Vagina (tissue), 2 donors: ENCODE measurements around the gene GNL1.
"Not testable (repeated sequence)": the region's sequence is repeated elsewhere in the genome, so short reads cannot be mapped to it uniquely, and the experiment has no call there.

Experiments
- POLR2A ChIP-seq, 2 donors: fragments of 450-650 bp; IDR thresholded peaks; one replicate each; pipeline ENCODE4 v1.6.1; 2017; ENCODE audit warnings: antibody characterized with exemption in 2 of 2, mild to moderate bottlenecking in 2 of 2, moderate library complexity in 2 of 2
- POLR2AphosphoS5 ChIP-seq, 2 donors: sonication (generic); formaldehyde crosslinking; IDR thresholded peaks; one replicate each; pipeline ENCODE4 v1.9.0; 2017; ENCODE audit warnings: antibody characterized with exemption in 2 of 2, mild to moderate bottlenecking in 2 of 2, low read depth in 1 of 2; ENCODE audit not compliant: insufficient read depth in 1 of 2
- TF ChIP-seq, protein P1 (sequence below), 3 experiments: fragments of 450-650 bp in 2 of 3; fragments of 200-600 bp in 1 of 3; sonication (generic) in 1 of 3; IDR thresholded peaks; one replicate each; pipeline ENCODE4 v1.5.1; 2017 to 2019; ENCODE audit warnings: antibody characterized with exemption in 3 of 3, mild to moderate bottlenecking in 2 of 3, moderate library complexity in 2 of 3

DNA sequence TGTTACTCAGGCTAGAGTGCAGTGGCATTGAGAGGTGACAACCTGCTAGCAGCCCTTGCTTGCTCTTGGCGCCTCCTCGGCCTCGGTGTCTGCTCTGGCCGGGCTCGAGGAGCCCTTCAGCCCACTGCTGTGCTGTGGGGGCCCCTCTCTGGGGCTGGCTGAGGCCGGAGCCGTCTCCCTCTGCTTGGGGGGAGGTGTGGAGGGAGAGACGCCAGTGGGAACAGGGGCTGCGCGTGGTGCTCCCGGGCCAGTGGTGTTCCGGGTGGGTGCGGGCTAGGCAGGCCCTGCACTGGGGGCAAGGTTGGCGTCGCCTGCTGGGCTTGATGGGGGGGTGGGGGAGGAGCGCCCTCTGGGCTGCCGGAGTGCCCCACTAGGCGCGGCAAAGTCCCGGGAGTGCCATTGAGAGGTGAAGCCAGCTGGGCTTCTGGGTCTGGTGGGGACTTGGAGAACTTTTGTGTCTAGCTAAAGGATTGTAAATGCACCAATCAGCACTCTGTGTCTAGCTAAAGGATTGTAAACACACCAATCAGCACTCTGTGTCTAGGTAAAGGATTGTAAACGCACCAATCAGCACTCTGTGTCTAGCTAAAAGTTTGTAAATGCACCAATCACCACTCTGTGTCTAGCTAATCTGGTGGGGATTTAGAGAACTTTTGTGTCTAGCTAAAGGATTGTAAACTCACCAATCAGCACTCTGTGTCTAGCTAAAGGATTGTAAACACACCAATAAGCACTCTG is 38.4 kb downstream of the GNL1 start:
- TF ChIP-seq, protein P1, sequence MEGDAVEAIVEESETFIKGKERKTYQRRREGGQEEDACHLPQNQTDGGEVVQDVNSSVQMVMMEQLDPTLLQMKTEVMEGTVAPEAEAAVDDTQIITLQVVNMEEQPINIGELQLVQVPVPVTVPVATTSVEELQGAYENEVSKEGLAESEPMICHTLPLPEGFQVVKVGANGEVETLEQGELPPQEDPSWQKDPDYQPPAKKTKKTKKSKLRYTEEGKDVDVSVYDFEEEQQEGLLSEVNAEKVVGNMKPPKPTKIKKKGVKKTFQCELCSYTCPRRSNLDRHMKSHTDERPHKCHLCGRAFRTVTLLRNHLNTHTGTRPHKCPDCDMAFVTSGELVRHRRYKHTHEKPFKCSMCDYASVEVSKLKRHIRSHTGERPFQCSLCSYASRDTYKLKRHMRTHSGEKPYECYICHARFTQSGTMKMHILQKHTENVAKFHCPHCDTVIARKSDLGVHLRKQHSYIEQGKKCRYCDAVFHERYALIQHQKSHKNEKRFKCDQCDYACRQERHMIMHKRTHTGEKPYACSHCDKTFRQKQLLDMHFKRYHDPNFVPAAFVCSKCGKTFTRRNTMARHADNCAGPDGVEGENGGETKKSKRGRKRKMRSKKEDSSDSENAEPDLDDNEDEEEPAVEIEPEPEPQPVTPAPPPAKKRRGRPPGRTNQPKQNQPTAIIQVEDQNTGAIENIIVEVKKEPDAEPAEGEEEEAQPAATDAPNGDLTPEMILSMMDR (IDR thresholded peaks at IDR 0.05): not testable (repeated sequence)
- TF ChIP-seq POLR2AphosphoS5 (IDR thresholded peaks at IDR 0.05; ENCODE audit: insufficient read depth in 1 of 2, low read depth in 1 of 2); POLR2A (IDR thresholded peaks at IDR 0.05): not testable (repeated sequence)
